Neural cell (in vitro differentiated cells): ENCODE measurements around the gene HCST. TPM values are rescaled to one million over a fixed set of nuclear protein-coding genes. Genes with fewer than 3 reads are reported as not detected.

ENCODE experiments used
- H2AFZ ChIP-seq: fragments of 200-600, 300-800 bp; sonication (generic), shearing (Covaris generic); 2 replicates; pipeline ENCODE4 v1.6.0; 2014; ENCODE audit warnings: low read depth, mild to moderate bottlenecking, antibody characterized with exemption, low read length, moderate library complexity
- H3F3A ChIP-seq: fragments of 200-600 bp; shearing (Covaris generic); 2 replicates; pipeline ENCODE4 v1.6.1; 2016; ENCODE audit warnings: mild to moderate bottlenecking, moderate library complexity, mixed read lengths, antibody characterized with exemption, low read length; ENCODE audit not compliant: insufficient read depth, poor library complexity, severe bottlenecking
- H3K27ac ChIP-seq: fragments of 200-600, 300-800 bp; sonication (generic), shearing (Covaris generic); 2 replicates; pipeline ENCODE4 v1.5.1; 2014; ENCODE audit warnings: mild to moderate bottlenecking, low read length, moderate library complexity
- H3K27me3 ChIP-seq: fragments of 300-800, 200-600 bp; sonication (generic), shearing (Covaris generic); 2 replicates; pipeline ENCODE4 v1.6.0; 2014; ENCODE audit warnings: mild to moderate bottlenecking, low read depth, low read length, moderate library complexity; ENCODE audit not compliant: insufficient read depth
- H3K36me3 ChIP-seq: fragments of 300-800, 200-600 bp; sonication (generic), shearing (Covaris generic); 2 replicates; pipeline ENCODE4 v1.5.1; 2014; ENCODE audit warnings: mild to moderate bottlenecking, antibody characterized with exemption, low read length, moderate library complexity; ENCODE audit not compliant: insufficient read depth
- H3K4me2 ChIP-seq: fragments of 300-800, 200-600 bp; sonication (generic), shearing (Covaris generic); 2 replicates; pipeline ENCODE4 v1.6.0; 2014; ENCODE audit warnings: mild to moderate bottlenecking, low read length
- H3K4me3 ChIP-seq: fragments of 300-800, 200-600 bp; sonication (generic), shearing (Covaris generic); 2 replicates; pipeline ENCODE4 v1.5.1; 2014; ENCODE audit warnings: mild to moderate bottlenecking, low read length, moderate library complexity
- H3K79me2 ChIP-seq: fragments of 200-600 bp; shearing (Covaris generic); replicated peaks from 2 replicates; pipeline ENCODE4 v1.6.0; 2014; ENCODE audit warnings: mild to moderate bottlenecking, low read length, moderate library complexity; ENCODE audit not compliant: insufficient read depth
- H3K9ac ChIP-seq: fragments of 300-800, 200-600 bp; sonication (generic), shearing (Covaris generic); 2 replicates; pipeline ENCODE4 v1.6.1; 2016; ENCODE audit warnings: mild to moderate bottlenecking, low read length, mixed read lengths
- H3K9me2 ChIP-seq: fragments of 200-600 bp; shearing (Covaris generic); 2 replicates; pipeline ENCODE4 v1.6.1; 2016; ENCODE audit warnings: mild to moderate bottlenecking, low read length, mixed read lengths; ENCODE audit not compliant: insufficient read depth
- H3K9me3 ChIP-seq: fragments of 200-600, 300-800 bp; sonication (generic), shearing (Covaris generic); 2 replicates; pipeline ENCODE4 v1.6.1; 2016; ENCODE audit warnings: mild to moderate bottlenecking, mixed run types, low read length, moderate library complexity, mixed read lengths
- H4K20me1 ChIP-seq: fragments of 200-600 bp; shearing (Covaris generic); 2 replicates; pipeline ENCODE4 v1.6.1; 2016; ENCODE audit warnings: mild to moderate bottlenecking, mixed run types; ENCODE audit not compliant: insufficient read depth
- EP300 ChIP-seq: fragments of 450-650 bp; conservative IDR thresholded peaks from 2 replicates; pipeline ENCODE4 v1.6.1; 2014; ENCODE audit warnings: antibody characterized with exemption, mild to moderate bottlenecking, moderate library complexity; ENCODE audit not compliant: poor library complexity, severe bottlenecking
- EZH2 ChIP-seq: fragments of 200-600, 300-800 bp; shearing (Covaris generic), sonication (generic); IDR thresholded peaks from 2 replicates; pipeline ENCODE4 v1.6.1; 2014; ENCODE audit warnings: antibody characterized with exemption, low read length, borderline replicate concordance, mild to moderate bottlenecking; ENCODE audit not compliant: insufficient read depth, poor library complexity, severe bottlenecking
- MXI1 ChIP-seq: fragments of 450-650 bp; conservative IDR thresholded peaks from 2 replicates; pipeline ENCODE4 v1.6.1; 2014; ENCODE audit warnings: antibody characterized with exemption, mild to moderate bottlenecking; ENCODE audit not compliant: poor library complexity, severe bottlenecking
- POLR2AphosphoS5 ChIP-seq: IDR thresholded peaks from 2 replicates; pipeline ENCODE4 v1.6.1; 2012
- RAD21 ChIP-seq: fragments of 450-650 bp; conservative IDR thresholded peaks from 2 replicates; pipeline ENCODE4 v1.6.1; 2014; ENCODE audit warnings: antibody characterized with exemption, mild to moderate bottlenecking, moderate library complexity
- SMC3 ChIP-seq: fragments of 450-650 bp; conservative IDR thresholded peaks from 2 replicates; pipeline ENCODE4 v1.6.1; 2014; ENCODE audit warnings: antibody characterized with exemption, mild to moderate bottlenecking, moderate library complexity; ENCODE audit not compliant: poor library complexity
- TAF1 ChIP-seq: IDR thresholded peaks from 2 replicates; pipeline ENCODE4 v1.6.1; 2012; ENCODE audit warnings: low read depth
- polyA plus RNA-seq: library from polyadenylated mRNA; depleted of rRNA; stranded (reverse); fragments of >200 nt; gene quantifications from 2 replicates; pipeline ENCODE4 v1.2.3, GENCODE V29; 2014
- TF ChIP-seq, protein P1 (sequence below): fragments of 450-650 bp; IDR thresholded peaks from 2 replicates; pipeline ENCODE4 v1.5.1; 2014; ENCODE audit warnings: antibody characterized with exemption, mild to moderate bottlenecking, moderate library complexity; ENCODE audit not compliant: poor library complexity, severe bottlenecking
- TF ChIP-seq, protein P2 (sequence below): IDR thresholded peaks from 2 replicates; pipeline ENCODE4 v1.6.1; 2012; ENCODE audit warnings: borderline replicate concordance

The HCST gene
- polyA plus RNA-seq, 1 donor from 2014 or later = not detected

- Histone ChIP-seq H3K9me2 (no peaks in the 10 kb centered on the region), H3K27me3 (no peaks in the 10 kb centered on the region), H3K79me2 (peaks cover 2% of the 10 kb centered on the region), H4K20me1 (no peaks in the 10 kb centered on the region), H3K4me3 (no peak overlapping the region), H3K27ac (no peak overlapping the region), H3F3A (no peaks in the 10 kb centered on the region), H3K4me2 (no peak overlapping the region), H3K36me3 (no peaks in the 10 kb centered on the region), H3K9ac (no peak overlapping the region), H2AFZ (no peak overlapping the region), H3K9me3 (no peaks in the 10 kb centered on the region)
- TF ChIP-seq, protein P1, sequence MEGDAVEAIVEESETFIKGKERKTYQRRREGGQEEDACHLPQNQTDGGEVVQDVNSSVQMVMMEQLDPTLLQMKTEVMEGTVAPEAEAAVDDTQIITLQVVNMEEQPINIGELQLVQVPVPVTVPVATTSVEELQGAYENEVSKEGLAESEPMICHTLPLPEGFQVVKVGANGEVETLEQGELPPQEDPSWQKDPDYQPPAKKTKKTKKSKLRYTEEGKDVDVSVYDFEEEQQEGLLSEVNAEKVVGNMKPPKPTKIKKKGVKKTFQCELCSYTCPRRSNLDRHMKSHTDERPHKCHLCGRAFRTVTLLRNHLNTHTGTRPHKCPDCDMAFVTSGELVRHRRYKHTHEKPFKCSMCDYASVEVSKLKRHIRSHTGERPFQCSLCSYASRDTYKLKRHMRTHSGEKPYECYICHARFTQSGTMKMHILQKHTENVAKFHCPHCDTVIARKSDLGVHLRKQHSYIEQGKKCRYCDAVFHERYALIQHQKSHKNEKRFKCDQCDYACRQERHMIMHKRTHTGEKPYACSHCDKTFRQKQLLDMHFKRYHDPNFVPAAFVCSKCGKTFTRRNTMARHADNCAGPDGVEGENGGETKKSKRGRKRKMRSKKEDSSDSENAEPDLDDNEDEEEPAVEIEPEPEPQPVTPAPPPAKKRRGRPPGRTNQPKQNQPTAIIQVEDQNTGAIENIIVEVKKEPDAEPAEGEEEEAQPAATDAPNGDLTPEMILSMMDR = no peak
- no peak for TF ChIP-seq RAD21
- no peak for TF ChIP-seq SMC3
- no peak for TF ChIP-seq TAF1
- TF ChIP-seq EZH2 = no peak
- no peak for TF ChIP-seq MXI1
- TF ChIP-seq, protein P2, sequence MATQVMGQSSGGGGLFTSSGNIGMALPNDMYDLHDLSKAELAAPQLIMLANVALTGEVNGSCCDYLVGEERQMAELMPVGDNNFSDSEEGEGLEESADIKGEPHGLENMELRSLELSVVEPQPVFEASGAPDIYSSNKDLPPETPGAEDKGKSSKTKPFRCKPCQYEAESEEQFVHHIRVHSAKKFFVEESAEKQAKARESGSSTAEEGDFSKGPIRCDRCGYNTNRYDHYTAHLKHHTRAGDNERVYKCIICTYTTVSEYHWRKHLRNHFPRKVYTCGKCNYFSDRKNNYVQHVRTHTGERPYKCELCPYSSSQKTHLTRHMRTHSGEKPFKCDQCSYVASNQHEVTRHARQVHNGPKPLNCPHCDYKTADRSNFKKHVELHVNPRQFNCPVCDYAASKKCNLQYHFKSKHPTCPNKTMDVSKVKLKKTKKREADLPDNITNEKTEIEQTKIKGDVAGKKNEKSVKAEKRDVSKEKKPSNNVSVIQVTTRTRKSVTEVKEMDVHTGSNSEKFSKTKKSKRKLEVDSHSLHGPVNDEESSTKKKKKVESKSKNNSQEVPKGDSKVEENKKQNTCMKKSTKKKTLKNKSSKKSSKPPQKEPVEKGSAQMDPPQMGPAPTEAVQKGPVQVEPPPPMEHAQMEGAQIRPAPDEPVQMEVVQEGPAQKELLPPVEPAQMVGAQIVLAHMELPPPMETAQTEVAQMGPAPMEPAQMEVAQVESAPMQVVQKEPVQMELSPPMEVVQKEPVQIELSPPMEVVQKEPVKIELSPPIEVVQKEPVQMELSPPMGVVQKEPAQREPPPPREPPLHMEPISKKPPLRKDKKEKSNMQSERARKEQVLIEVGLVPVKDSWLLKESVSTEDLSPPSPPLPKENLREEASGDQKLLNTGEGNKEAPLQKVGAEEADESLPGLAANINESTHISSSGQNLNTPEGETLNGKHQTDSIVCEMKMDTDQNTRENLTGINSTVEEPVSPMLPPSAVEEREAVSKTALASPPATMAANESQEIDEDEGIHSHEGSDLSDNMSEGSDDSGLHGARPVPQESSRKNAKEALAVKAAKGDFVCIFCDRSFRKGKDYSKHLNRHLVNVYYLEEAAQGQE = no peak
- TF ChIP-seq EP300 = no peak
- no peak for TF ChIP-seq POLR2AphosphoS5
Measured at GRCh38 chr19:35945121-35945790, 42.9 kb downstream of the HCST start.

DNA sequence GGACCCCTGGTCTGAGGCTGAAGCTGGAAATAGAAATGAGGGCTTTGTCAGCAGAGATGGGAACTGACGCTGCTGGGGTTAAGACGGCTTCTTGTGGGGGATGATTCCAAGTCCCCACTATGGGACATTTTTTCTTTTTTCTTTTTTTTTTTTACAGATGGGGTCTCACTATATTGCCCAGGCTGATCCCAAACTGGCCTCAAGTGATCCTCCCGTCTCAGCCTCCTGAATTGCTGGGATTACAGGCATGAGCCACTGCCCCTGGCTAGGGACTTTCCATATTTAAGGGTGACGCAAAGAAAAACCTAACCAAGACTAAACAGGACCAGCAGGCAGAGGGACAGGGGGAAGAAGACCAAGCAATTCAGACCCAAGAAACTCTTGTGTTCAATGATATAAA is 43.9 kb downstream of the HCST start:
- TF ChIP-seq MXI1 = no peak
- no peak for TF ChIP-seq RAD21
- TF ChIP-seq EP300 = no peak
- no peak for TF ChIP-seq POLR2AphosphoS5
- no peak overlapping the region for H3K27ac ChIP-seq
- H3K4me3 ChIP-seq = no peak overlapping the region
- H3K4me2 ChIP-seq = no peak overlapping the region
- peaks cover 2% of the 10 kb centered on the region for H3K79me2 ChIP-seq
- H4K20me1 ChIP-seq = no peaks in the 10 kb centered on the region
- H3K36me3 ChIP-seq = no peaks in the 10 kb centered on the region
- H2AFZ ChIP-seq = no peak overlapping the region
- no peak overlapping the region for H3K9ac ChIP-seq
- H3F3A ChIP-seq = no peaks in the 10 kb centered on the region
- no peaks in the 10 kb centered on the region for H3K9me2 ChIP-seq
- H3K27me3 ChIP-seq = no peaks in the 10 kb centered on the region
- no peaks in the 10 kb centered on the region for H3K9me3 ChIP-seq
